OCI-LY1 (cell line): ENCODE measurements around the gene RANBP1.

Experiments
- H2AFZ ChIP-seq: fragments of 200-600 bp; sonication (generic), shearing (Covaris generic); 2 replicates; pipeline ENCODE4 v1.6.0; 2014; ENCODE audit warnings: antibody characterized with exemption, mild to moderate bottlenecking, low read length
- H3F3A ChIP-seq: fragments of 200-600 bp; sonication (generic), shearing (Covaris generic); 2 replicates; pipeline ENCODE4 v1.6.0; 2014; ENCODE audit warnings: mild to moderate bottlenecking, antibody characterized with exemption, low read length, moderate library complexity; ENCODE audit not compliant: insufficient read depth
- H3K27ac ChIP-seq: fragments of 200-600 bp; sonication (generic); 2 replicates; pipeline ENCODE4 v1.5.1; 2014; ENCODE audit warnings: low read length, mixed run types, mild to moderate bottlenecking, low read depth; ENCODE audit not compliant: poor library complexity, severe bottlenecking
- H3K27me3 ChIP-seq: fragments of 200-600 bp; sonication (generic); 2 replicates; pipeline ENCODE4 v1.6.0; 2014; ENCODE audit warnings: antibody characterized with exemption, mild to moderate bottlenecking, low read length, moderate library complexity; ENCODE audit not compliant: insufficient read depth
- H3K36me3 ChIP-seq: fragments of 200-600 bp; sonication (generic); 2 replicates; pipeline ENCODE4 v1.6.1; 2014; ENCODE audit warnings: mild to moderate bottlenecking, antibody characterized with exemption, low read length, moderate library complexity, mixed read lengths; ENCODE audit not compliant: insufficient read depth
- H3K4me1 ChIP-seq: fragments of 200-600 bp; sonication (generic); 2 replicates; pipeline ENCODE4 v1.5.1; 2014; ENCODE audit warnings: mild to moderate bottlenecking, low read length, moderate library complexity; ENCODE audit not compliant: insufficient read depth, severe bottlenecking
- H3K4me2 ChIP-seq: fragments of 200-600 bp; sonication (generic), shearing (Covaris generic); 2 replicates; pipeline ENCODE4 v1.6.1; 2014; ENCODE audit warnings: low read length
- H3K4me3 ChIP-seq: fragments of 200-600 bp; sonication (generic); 2 replicates; pipeline ENCODE4 v1.5.1; 2014; ENCODE audit warnings: low read length, low read depth, mild to moderate bottlenecking, mixed read lengths; ENCODE audit not compliant: poor library complexity, severe bottlenecking
- H3K79me2 ChIP-seq: fragments of 200-600 bp; shearing (Covaris generic); 2 replicates; pipeline ENCODE4 v1.6.1; 2016; ENCODE audit warnings: mixed run types, low read length, mixed read lengths; ENCODE audit not compliant: insufficient read depth
- H3K9ac ChIP-seq: fragments of 200-600 bp; sonication (generic), shearing (Covaris generic); 2 replicates; pipeline ENCODE4 v1.6.1; 2014; ENCODE audit warnings: mild to moderate bottlenecking, low read length, mixed read lengths
- H3K9me2 ChIP-seq: fragments of 200-600 bp; sonication (generic), shearing (Covaris generic); 2 replicates; pipeline ENCODE4 v1.6.1; 2014; ENCODE audit warnings: low read depth, mild to moderate bottlenecking, low read length, mixed read lengths
- H3K9me3 ChIP-seq: fragments of 200-600 bp; shearing (Covaris generic); 2 replicates; pipeline ENCODE4 v1.6.1; 2014; ENCODE audit warnings: low read length, mixed read lengths
- H4K20me1 ChIP-seq: fragments of 200-600 bp; sonication (generic), shearing (Covaris generic); 2 replicates; pipeline ENCODE4 v1.6.0; 2016; ENCODE audit warnings: mild to moderate bottlenecking, low read length; ENCODE audit not compliant: insufficient read depth
- CTCF ChIP-seq: fragments of 200-600 bp; sonication (generic), shearing (Covaris generic); IDR thresholded peaks from 2 replicates; pipeline ENCODE4 v1.5.1; 2017; ENCODE audit warnings: mild to moderate bottlenecking, antibody characterized with exemption, low read length, moderate library complexity, mixed read lengths
- EZH2 ChIP-seq: fragments of 200-600 bp; sonication (generic), shearing (Covaris generic); IDR thresholded peaks from 2 replicates; pipeline ENCODE4 v1.8.0; 2017; ENCODE audit warnings: borderline replicate concordance, mixed run types, mild to moderate bottlenecking, antibody characterized with exemption, low read length, moderate library complexity, mixed read lengths

The RANBP1 gene

GRCh38 chr22:20086763-20087162 is 29.1 kb upstream of the RANBP1 start:
- H2AFZ ChIP-seq = no peak overlapping the region
- no peaks in the 10 kb centered on the region for H3K9me2 ChIP-seq
- H3K9ac ChIP-seq = no peak overlapping the region
- H3K79me2 ChIP-seq = peaks cover 33% of the 10 kb centered on the region
- H3K4me1 ChIP-seq = peaks cover 34% of the 10 kb centered on the region
- H4K20me1 ChIP-seq = no peaks in the 10 kb centered on the region
- H3K27ac ChIP-seq = no peak overlapping the region
- TF ChIP-seq EZH2 (no peak), CTCF (no peak)
- H3K27me3 ChIP-seq = no peaks in the 10 kb centered on the region
- no peak overlapping the region for H3K4me3 ChIP-seq
- no peak overlapping the region for H3K4me2 ChIP-seq
- H3K9me3 ChIP-seq = no peaks in the 10 kb centered on the region
- H3F3A ChIP-seq = no peaks in the 10 kb centered on the region
- H3K36me3 ChIP-seq = peaks cover 67% of the 10 kb centered on the region

GRCh38 chr22:20087319-20088262 is 28.3 kb upstream of the RANBP1 start:
- TF ChIP-seq CTCF = no peak
- TF ChIP-seq EZH2 = no peak
- Histone ChIP-seq H3K9ac (no peak overlapping the region), H3K4me3 (no peak overlapping the region), H3F3A (no peaks in the 10 kb centered on the region), H3K9me2 (no peaks in the 10 kb centered on the region), H2AFZ (no peak overlapping the region), H3K27me3 (no peaks in the 10 kb centered on the region), H3K27ac (no peak overlapping the region), H3K79me2 (peaks cover 30% of the 10 kb centered on the region), H3K36me3 (peaks cover 76% of the 10 kb centered on the region), H4K20me1 (no peaks in the 10 kb centered on the region), H3K4me1 (peaks cover 28% of the 10 kb centered on the region), H3K4me2 (no peak overlapping the region), H3K9me3 (no peaks in the 10 kb centered on the region)

GRCh38 chr22:20088263-20088648 is 27.6 kb upstream of the RANBP1 start:
- Histone ChIP-seq H2AFZ (no peak overlapping the region), H4K20me1 (no peaks in the 10 kb centered on the region)
- TF ChIP-seq EZH2 = no peak
- no peak for TF ChIP-seq CTCF

More at GRCh38 chr22:20088263-20088648, 27.6 kb upstream of the RANBP1 start:
- Histone ChIP-seq H3K36me3 (peaks cover 82% of the 10 kb centered on the region), H3K4me3 (no peak overlapping the region), H3K79me2 (peaks cover 23% of the 10 kb centered on the region), H3K9ac (no peak overlapping the region), H3K4me1 (peaks cover 21% of the 10 kb centered on the region), H3K27ac (no peak overlapping the region), H3K9me2 (no peaks in the 10 kb centered on the region), H3K9me3 (no peaks in the 10 kb centered on the region), H3K27me3 (no peaks in the 10 kb centered on the region), H3K4me2 (no peak overlapping the region), H3F3A (no peaks in the 10 kb centered on the region)
